Nephron progenitor cell (in vitro differentiated cells): ENCODE measurements around the gene SLC37A2.

Source experiments
- DNase-seq: peaks from one replicate; pipeline ENCODE4 v3.0.0; 2021
- H3K27ac Mint-ChIP-seq: 2 replicates; pipeline ENCODE4 v1.8.0; 2021; ENCODE audit warnings: mild to moderate bottlenecking, moderate library complexity, mixed read lengths
- H3K27me3 Mint-ChIP-seq: 2 replicates; pipeline ENCODE4 v1.8.0; 2021; ENCODE audit warnings: mild to moderate bottlenecking, low read depth, mixed read lengths; ENCODE audit not compliant: poor library complexity
- H3K36me3 Mint-ChIP-seq: 2 replicates; pipeline ENCODE4 v1.8.0; 2021; ENCODE audit warnings: low read depth, mixed read lengths
- H3K4me1 Mint-ChIP-seq: 2 replicates; pipeline ENCODE4 v1.8.0; 2021; ENCODE audit warnings: mixed read lengths
- H3K4me3 Mint-ChIP-seq: 2 replicates; pipeline ENCODE4 v1.8.0; 2021; ENCODE audit warnings: mild to moderate bottlenecking, moderate library complexity, mixed read lengths
- H3K9me3 Mint-ChIP-seq: 2 replicates; pipeline ENCODE4 v1.8.0; 2021; ENCODE audit warnings: mild to moderate bottlenecking, moderate library complexity, mixed read lengths
- TF ChIP-seq, protein P1 (sequence below): fragments of 200-600 bp; sonication (generic); IDR thresholded peaks from 2 replicates; pipeline ENCODE4 v1.5.0; 2021; ENCODE audit warnings: antibody characterized with exemption

The SLC37A2 gene

DNA sequence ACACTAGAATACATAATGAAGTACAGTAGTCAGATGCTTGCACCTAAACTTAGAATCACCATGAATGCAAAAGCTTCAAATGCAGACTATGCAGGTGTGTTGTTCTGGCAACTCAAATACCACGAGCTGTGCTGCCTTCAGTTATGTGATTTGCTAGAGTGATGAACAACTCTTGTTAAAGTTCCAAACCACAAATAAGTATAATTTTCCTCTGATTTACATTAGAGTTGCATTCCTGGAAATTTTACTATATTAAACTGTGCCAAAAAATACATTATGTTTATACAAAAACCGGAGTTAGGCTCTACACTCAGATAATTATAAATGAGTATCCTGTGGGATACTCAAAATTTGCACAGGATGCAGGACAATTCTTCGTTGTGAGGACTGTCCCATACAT is 45.4 kb downstream of the SLC37A2 start:
- TF ChIP-seq, protein P1, sequence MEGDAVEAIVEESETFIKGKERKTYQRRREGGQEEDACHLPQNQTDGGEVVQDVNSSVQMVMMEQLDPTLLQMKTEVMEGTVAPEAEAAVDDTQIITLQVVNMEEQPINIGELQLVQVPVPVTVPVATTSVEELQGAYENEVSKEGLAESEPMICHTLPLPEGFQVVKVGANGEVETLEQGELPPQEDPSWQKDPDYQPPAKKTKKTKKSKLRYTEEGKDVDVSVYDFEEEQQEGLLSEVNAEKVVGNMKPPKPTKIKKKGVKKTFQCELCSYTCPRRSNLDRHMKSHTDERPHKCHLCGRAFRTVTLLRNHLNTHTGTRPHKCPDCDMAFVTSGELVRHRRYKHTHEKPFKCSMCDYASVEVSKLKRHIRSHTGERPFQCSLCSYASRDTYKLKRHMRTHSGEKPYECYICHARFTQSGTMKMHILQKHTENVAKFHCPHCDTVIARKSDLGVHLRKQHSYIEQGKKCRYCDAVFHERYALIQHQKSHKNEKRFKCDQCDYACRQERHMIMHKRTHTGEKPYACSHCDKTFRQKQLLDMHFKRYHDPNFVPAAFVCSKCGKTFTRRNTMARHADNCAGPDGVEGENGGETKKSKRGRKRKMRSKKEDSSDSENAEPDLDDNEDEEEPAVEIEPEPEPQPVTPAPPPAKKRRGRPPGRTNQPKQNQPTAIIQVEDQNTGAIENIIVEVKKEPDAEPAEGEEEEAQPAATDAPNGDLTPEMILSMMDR = no peak
- H3K4me1 Mint-ChIP-seq = peaks cover 27% of the 10 kb centered on the region
- peaks cover 4% of the 10 kb centered on the region for H3K27me3 Mint-ChIP-seq
- peaks cover 56% of the 10 kb centered on the region for H3K36me3 Mint-ChIP-seq
- DNase-seq = no peak
- peaks cover 53% of the 10 kb centered on the region for H3K9me3 Mint-ChIP-seq
- no peak overlapping the region for H3K4me3 Mint-ChIP-seq
- no peak overlapping the region for H3K27ac Mint-ChIP-seq

DNA sequence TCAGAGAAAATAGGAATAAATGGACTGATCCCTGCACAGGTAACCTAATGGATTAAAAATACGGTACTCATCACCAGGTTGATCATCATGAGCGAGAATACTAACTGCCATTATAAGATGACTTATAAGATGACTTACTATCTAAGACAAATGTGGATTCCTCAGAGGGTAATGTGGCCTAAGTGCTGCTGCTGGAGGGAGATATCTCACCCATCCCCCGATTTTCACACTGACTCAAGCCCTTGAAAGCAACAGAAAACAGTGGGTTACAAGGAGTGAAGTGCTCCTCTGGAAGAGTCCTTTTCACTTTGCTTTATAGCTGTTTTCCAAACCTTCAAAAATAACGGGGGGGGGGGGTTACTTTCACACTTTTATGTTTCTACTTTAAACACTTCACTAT is 47.4 kb downstream of the SLC37A2 start:
- Mint-ChIP-seq H3K27me3 (peaks cover 15% of the 10 kb centered on the region), H3K36me3 (peaks cover 35% of the 10 kb centered on the region), H3K4me3 (peak overlapping the region; percentile 97), H3K4me1 (peaks cover 27% of the 10 kb centered on the region), H3K9me3 (peaks cover 46% of the 10 kb centered on the region), H3K27ac (no peak overlapping the region)
- TF ChIP-seq, protein P1 = no peak
- no peak for DNase-seq

DNA sequence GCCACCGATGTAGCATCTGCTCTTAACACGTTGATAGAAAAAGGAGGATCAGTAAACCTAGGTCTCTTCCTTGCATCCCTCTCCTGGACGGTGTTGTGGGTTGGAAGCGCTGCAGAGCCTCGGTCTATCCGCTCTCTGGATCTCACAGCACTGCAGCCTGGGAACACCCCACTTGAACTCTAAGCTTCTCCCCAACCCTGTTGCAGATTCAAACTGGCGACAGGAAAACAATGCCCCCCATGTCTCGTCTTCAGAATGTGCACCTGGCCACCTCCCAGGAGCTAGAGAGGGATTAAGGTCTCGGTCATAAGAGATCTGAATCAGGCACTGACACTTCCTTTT is 47.9 kb downstream of the SLC37A2 start:
- peaks cover 43% of the 10 kb centered on the region for H3K9me3 Mint-ChIP-seq
- TF ChIP-seq, protein P1 = no peak
- peak overlapping the region; percentile 97 for H3K4me3 Mint-ChIP-seq
- peaks cover 30% of the 10 kb centered on the region for H3K36me3 Mint-ChIP-seq
- H3K4me1 Mint-ChIP-seq = peaks cover 27% of the 10 kb centered on the region
- peak; percentile 19 for DNase-seq
- H3K27me3 Mint-ChIP-seq = peaks cover 15% of the 10 kb centered on the region
- H3K27ac Mint-ChIP-seq = peak overlapping the region; percentile 77

DNA sequence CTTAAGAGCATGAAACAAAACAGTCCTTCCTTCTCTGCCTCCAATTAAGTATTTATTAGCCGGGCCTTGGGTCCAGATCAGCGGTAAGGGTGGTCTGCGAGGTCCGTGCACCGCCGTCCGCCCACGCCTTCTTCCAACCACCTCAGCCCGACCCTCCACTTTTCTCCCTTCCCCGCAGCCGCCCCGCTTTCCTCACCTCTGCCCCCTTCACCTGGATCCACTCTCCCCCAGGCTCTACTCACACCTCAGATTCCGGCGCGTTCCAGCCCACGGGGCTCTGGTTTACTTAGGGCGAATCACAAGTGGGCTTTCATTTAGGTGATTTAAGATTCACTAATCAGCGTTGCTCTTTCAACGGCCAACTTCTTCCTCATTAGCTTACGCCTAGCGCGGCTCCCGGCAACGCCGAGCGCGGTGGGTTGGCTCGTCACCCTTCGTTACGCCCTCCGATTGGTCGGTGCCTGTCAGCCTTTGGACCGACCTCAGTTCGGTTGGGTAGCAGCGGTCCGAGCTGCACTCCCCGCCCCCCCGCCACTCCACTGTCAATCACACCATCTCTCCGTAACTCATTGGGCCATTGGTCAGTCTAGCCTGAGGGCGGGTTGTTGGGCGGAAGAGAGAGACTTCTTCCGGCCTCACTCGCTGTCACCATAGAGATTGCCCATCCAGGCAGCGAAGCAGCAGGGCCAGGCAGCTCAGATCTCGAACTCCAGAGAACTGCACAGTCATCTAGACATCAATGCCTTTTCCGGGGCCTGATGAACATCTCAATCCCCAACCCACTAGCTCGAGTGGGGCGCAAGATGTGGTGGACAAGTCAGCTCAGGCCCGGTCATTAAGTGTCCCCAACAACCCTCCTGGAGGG is 48.5 kb downstream of the SLC37A2 start, which contains the start of gene TMEM218:
TMEM218 (minus strand) TSS at position 284 of the 865 bp plus-strand sequence. CDS start 9,385 bp downstream, outside the sequence.
- Mint-ChIP-seq H3K36me3 (peaks cover 24% of the 10 kb centered on the region), H3K4me1 (peaks cover 27% of the 10 kb centered on the region), H3K9me3 (peaks cover 39% of the 10 kb centered on the region), H3K4me3 (peak within 1 kb of the TSS; percentile 97), H3K27ac (peak within 1 kb of the TSS; percentile 77), H3K27me3 (peaks cover 18% of the 10 kb centered on the region)
- TF ChIP-seq, protein P1 = no peak
- peak; percentile 96 for DNase-seq

DNA sequence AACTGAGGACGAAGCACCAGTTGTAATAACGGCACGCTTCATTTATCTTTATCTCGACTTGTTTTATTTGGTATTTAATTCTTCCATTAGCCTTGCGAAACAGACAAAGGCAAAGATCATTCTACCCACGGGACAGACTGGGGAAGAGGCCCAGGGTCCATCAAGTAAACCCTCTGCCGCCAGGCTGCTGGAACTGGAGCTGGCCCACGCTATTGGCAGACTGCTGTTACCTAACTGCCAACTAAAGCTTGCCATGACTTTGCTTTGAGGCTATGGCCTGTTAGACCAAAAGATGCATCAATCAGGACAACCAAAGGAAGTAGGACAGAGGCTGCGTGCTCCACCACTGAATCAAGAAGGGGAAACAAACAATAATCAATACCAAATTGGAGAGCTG is 49.1 kb downstream of the SLC37A2 start:
- DNase-seq = no peak
- Mint-ChIP-seq H3K27me3 (peaks cover 23% of the 10 kb centered on the region), H3K9me3 (peaks cover 32% of the 10 kb centered on the region), H3K36me3 (peaks cover 18% of the 10 kb centered on the region), H3K27ac (peak overlapping the region; percentile 56), H3K4me1 (peaks cover 27% of the 10 kb centered on the region), H3K4me3 (peak overlapping the region; percentile 97)
- TF ChIP-seq, protein P1 = no peak

DNA sequence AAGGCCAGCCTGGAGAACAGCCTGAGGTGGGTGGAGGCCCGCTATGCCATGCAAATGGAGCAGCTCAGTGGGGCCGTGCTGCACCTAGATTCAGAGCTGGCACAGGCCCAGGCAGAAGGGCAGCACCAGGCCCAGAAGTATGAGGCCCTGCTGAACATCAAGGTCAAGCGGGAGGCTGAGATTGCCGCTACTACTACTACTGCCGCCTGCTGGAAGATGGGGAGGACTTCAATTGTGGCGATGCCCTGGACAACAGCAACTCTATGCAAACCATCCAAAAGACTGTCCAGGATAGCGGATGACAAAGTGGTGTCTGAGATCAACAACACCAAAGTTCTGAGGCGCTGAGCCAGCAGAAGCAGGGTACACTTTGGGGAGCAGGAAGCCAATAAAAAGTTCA is 51.4 kb downstream of the SLC37A2 start:
- TF ChIP-seq, protein P1 = no peak
- Mint-ChIP-seq H3K27me3 (peaks cover 32% of the 10 kb centered on the region), H3K36me3 (peaks cover 13% of the 10 kb centered on the region), H3K27ac (no peak overlapping the region), H3K9me3 (peaks cover 32% of the 10 kb centered on the region), H3K4me3 (no peak overlapping the region), H3K4me1 (peaks cover 27% of the 10 kb centered on the region)
- no peak for DNase-seq
